Measurements from ENCODE around the gene METTL25.

DNA sequence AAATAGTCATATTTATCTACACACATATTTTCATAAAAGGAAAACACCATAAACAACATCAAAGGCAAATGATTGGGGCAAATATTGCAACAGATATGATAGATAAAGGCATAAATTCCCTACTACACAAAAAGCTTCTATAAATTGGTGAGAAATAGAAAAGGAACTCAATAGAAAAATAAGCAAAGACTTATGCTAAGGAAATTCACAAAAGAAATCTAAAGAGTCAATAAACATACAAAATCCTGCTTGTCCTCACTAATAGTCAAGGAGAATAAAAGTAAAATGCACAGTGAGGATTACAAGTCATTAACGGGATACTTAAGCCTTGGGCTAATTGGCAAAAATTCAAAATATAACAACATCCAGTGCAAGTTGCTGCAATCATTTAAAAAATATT, 30.5 kb upstream of the METTL25 start:
- no peak for TF ChIP-seq POLR2A (IDR thresholded peaks at IDR 0.05; ENCODE audit: low read length)
- TF ChIP-seq GATA1 (IDR thresholded peaks at IDR 0.05; ENCODE audit: low read depth, low read length), result no peak
